Measurements from ENCODE around the gene CHRNB4.
"Not testable (repeated sequence)": the region's sequence is repeated elsewhere in the genome, so short reads cannot be mapped to it uniquely, and the experiment has no call there.

CHRNB4 gene

GRCh38 chr15:78641102-78641748 is at the start of gene CHRNB4:
Gene CHRNB4, minus strand, starts transcription at chr15:78641210. Its CDS starts 77 bp downstream, at chr15:78641133.
- no peak for DNase-seq

- no peak for DNase-seq
Measured at GRCh38 chr15:78689626-78690025, 48.6 kb upstream of the CHRNB4 start.

- no peak for DNase-seq
Measured at GRCh38 chr15:78685925-78686324, 44.9 kb upstream of the CHRNB4 start.

GRCh38 chr15:78685159-78685921 is 44.3 kb upstream of the CHRNB4 start:
- DNase-seq = no peak

- DNase-seq = peak; percentile 34
Measured at GRCh38 chr15:78684657-78685056, 43.6 kb upstream of the CHRNB4 start.

GRCh38 chr15:78683599-78683998 is 42.6 kb upstream of the CHRNB4 start:
- not testable (repeated sequence) for DNase-seq

- DNase-seq = no peak
Measured at GRCh38 chr15:78682693-78683410, 41.8 kb upstream of the CHRNB4 start.

- DNase-seq = no peak
Measured at GRCh38 chr15:78682004-78682651, 41.1 kb upstream of the CHRNB4 start.

GRCh38 chr15:78681281-78682003 is 40.4 kb upstream of the CHRNB4 start:
- DNase-seq = no peak

- no peak for DNase-seq
Measured at GRCh38 chr15:78680431-78681075, 39.5 kb upstream of the CHRNB4 start.

- DNase-seq = no peak
Measured at GRCh38 chr15:78679089-78679511, 38.1 kb upstream of the CHRNB4 start.

- no peak for DNase-seq
Measured at GRCh38 chr15:78676424-78677110, 35.6 kb upstream of the CHRNB4 start.

GRCh38 chr15:78675617-78676360 is 34.8 kb upstream of the CHRNB4 start:
- DNase-seq = no peak

GRCh38 chr15:78675206-78675605 is 34.2 kb upstream of the CHRNB4 start:
- DNase-seq = no peak

- no peak for DNase-seq
Measured at GRCh38 chr15:78673917-78674444, 33.0 kb upstream of the CHRNB4 start.

- no peak for DNase-seq
Measured at GRCh38 chr15:78673476-78673875, 32.5 kb upstream of the CHRNB4 start.

- DNase-seq = no peak
Measured at GRCh38 chr15:78672285-78673014, 31.4 kb upstream of the CHRNB4 start.

- peak; percentile 36 for DNase-seq
Measured at GRCh38 chr15:78671626-78672211, 30.7 kb upstream of the CHRNB4 start.

GRCh38 chr15:78668987-78669386 is 28.0 kb upstream of the CHRNB4 start:
- no peak for DNase-seq

All from NCI-H1436 treated with DMSO at 0.1 percent for 48 hours (cell line).